Liver (tissue), 9 donors: ENCODE measurements around the gene TMEM140. TPM values are rescaled to one million over a fixed set of nuclear protein-coding genes. Genes with fewer than 3 reads are reported as not detected.

Experiments used
- DNase-seq: peaks from one replicate; pipeline ENCODE4 v3.0.0-alpha.2; 2017; ENCODE audit warnings: low spot score
- H3K27ac ChIP-seq, 2 donors: one replicate each; pipeline ENCODE4 v1.7.0; 2013; ENCODE audit warnings: inconsistent platforms in 2 of 2, low read length in 2 of 2, control low read depth in 1 of 2, low read depth in 1 of 2, mild to moderate bottlenecking in 1 of 2
- H3K27me3 ChIP-seq, 4 donors: one replicate each; pipeline versions ENCODE4 v1.6.1 to v1.7.0; 2013; ENCODE audit warnings: low read length in 3 of 4, inconsistent platforms in 1 of 4, mild to moderate bottlenecking in 1 of 4, moderate library complexity in 1 of 4; ENCODE audit not compliant: control insufficient read depth in 4 of 4, insufficient read depth in 4 of 4
- H3K36me3 ChIP-seq, 4 donors: one replicate each; pipeline versions ENCODE4 v1.6.1 to v1.7.0; 2013; ENCODE audit warnings: low read length in 3 of 4, mild to moderate bottlenecking in 3 of 4, low read depth in 1 of 4, moderate library complexity in 1 of 4; ENCODE audit not compliant: control insufficient read depth in 4 of 4, insufficient read depth in 3 of 4
- H3K4me1 ChIP-seq, 4 donors: one replicate each; pipeline versions ENCODE4 v1.6.1 to v1.7.0; 2013; ENCODE audit warnings: low read length in 3 of 4, mild to moderate bottlenecking in 3 of 4, moderate library complexity in 1 of 4; ENCODE audit not compliant: control insufficient read depth in 4 of 4, insufficient read depth in 4 of 4
- H3K4me3 ChIP-seq, 3 donors: one replicate each; pipeline versions ENCODE4 v1.6.1 to v1.7.0; 2013; ENCODE audit warnings: low read length in 3 of 3, control low read depth in 1 of 3, low read depth in 1 of 3, mild to moderate bottlenecking in 1 of 3
- H3K9ac ChIP-seq, 2 donors: one replicate each; pipeline ENCODE4 v1.7.0; 2013; ENCODE audit warnings: low read length in 2 of 2, mild to moderate bottlenecking in 2 of 2, moderate library complexity in 2 of 2, control low read depth in 1 of 2, low read depth in 1 of 2
- H3K9me3 ChIP-seq, 4 donors: one replicate each; pipeline versions ENCODE4 v1.6.1 to v1.7.0; 2013; ENCODE audit warnings: low read length in 3 of 4; ENCODE audit not compliant: control insufficient read depth in 4 of 4
- EGR1 ChIP-seq, 2 donors: IDR thresholded peaks; 2 replicates each; pipeline ENCODE4 v1.6.1; 2016 to 2018; ENCODE audit warnings: antibody characterized with exemption in 2 of 2, low read depth in 2 of 2
- FOXA1 ChIP-seq: IDR thresholded peaks from 2 replicates; pipeline ENCODE4 v1.6.1; 2016; ENCODE audit warnings: antibody characterized with exemption
- FOXA2 ChIP-seq: IDR thresholded peaks from 2 replicates; pipeline ENCODE4 v1.6.1; 2016; ENCODE audit warnings: antibody characterized with exemption
- GABPA ChIP-seq, 2 donors: IDR thresholded peaks in 1 of 2; conservative IDR thresholded peaks in 1 of 2; 2 replicates each; pipeline ENCODE4 v1.6.1; 2016; ENCODE audit warnings: antibody characterized with exemption in 2 of 2, mild to moderate bottlenecking in 1 of 2, moderate library complexity in 1 of 2
- HNF4A ChIP-seq, 2 donors: conservative IDR thresholded peaks; 2 replicates each; pipeline ENCODE4 v1.6.1; 2016; ENCODE audit warnings: antibody characterized with exemption in 2 of 2, mild to moderate bottlenecking in 2 of 2
- HNF4G ChIP-seq: IDR thresholded peaks from 2 replicates; pipeline ENCODE4 v1.6.1; 2016; ENCODE audit warnings: antibody characterized with exemption
- JUND ChIP-seq, 2 donors: IDR thresholded peaks; 2 replicates each; pipeline ENCODE4 v1.6.1; 2016; ENCODE audit warnings: antibody characterized with exemption in 2 of 2
- NR2F2 ChIP-seq: IDR thresholded peaks from 2 replicates; pipeline ENCODE4 v1.6.1; 2016; ENCODE audit warnings: antibody characterized with exemption
- RAD21 ChIP-seq, 2 donors: IDR thresholded peaks; 2 replicates each; pipeline ENCODE4 v1.6.1; 2016; ENCODE audit warnings: antibody characterized with exemption in 2 of 2, mild to moderate bottlenecking in 2 of 2
- RXRA ChIP-seq, 2 donors: IDR thresholded peaks; 2 replicates each; pipeline ENCODE4 v1.6.1; 2017 to 2018; ENCODE audit warnings: antibody characterized with exemption in 2 of 2, mild to moderate bottlenecking in 1 of 2
- SP1 ChIP-seq: IDR thresholded peaks from 2 replicates; pipeline ENCODE4 v1.6.1; 2018; ENCODE audit warnings: antibody characterized with exemption, mild to moderate bottlenecking
- TAF1 ChIP-seq: conservative IDR thresholded peaks from 2 replicates; pipeline ENCODE4 v1.6.1; 2016; ENCODE audit warnings: antibody characterized with exemption, mild to moderate bottlenecking
- WGBS: extraction: QIAGEN DNeasy Blood & Tissue Kit; methylation state at CpG from one replicate; pipeline ENCODE4 v1.1.7; 2013; 5-methylcytosine and 5-hydroxymethylcytosine counted together
- polyA plus RNA-seq, 2 donors: library from polyadenylated mRNA; stranded (reverse) in 1 of 2; unstranded in 1 of 2; fragments of 200-250 nt in 1 of 2; fragments of >200 nt in 1 of 2; fragmentation: Nextera tagmentation in 1 of 2; extraction: Ambion mirVana in 1 of 2; gene quantifications; one replicate each; pipeline versions ENCODE4 v1.2.1 to v1.2.3, GENCODE V29; 2013 to 2015
- total RNA-seq, 2 donors: library from RNA; depleted of rRNA; stranded (reverse); fragments of >200 nt; gene quantifications; one replicate each; pipeline ENCODE4 v1.2.3, GENCODE V29; 2014
- TF ChIP-seq, protein P1 (sequence below): IDR thresholded peaks from 2 replicates; pipeline ENCODE4 v1.6.1; 2016; ENCODE audit warnings: antibody characterized with exemption
- TF ChIP-seq, protein P2 (sequence below): fragments of 150-350 bp; IDR thresholded peaks from 2 replicates; pipeline ENCODE4 v1.5.1; 2017; ENCODE audit warnings: improper control_type of control experiment, low read depth, low read length; ENCODE audit not compliant: missing input control
- TF ChIP-seq, protein P3 (sequence below): IDR thresholded peaks from 2 replicates; pipeline ENCODE4 v1.6.1; 2016; ENCODE audit warnings: antibody characterized with exemption
- TF ChIP-seq, protein P4 (sequence below): IDR thresholded peaks from 2 replicates; pipeline ENCODE4 v1.6.1; 2016; ENCODE audit warnings: antibody characterized with exemption, mild to moderate bottlenecking
- donor health status: healthy.
- donor health status: healthy.
- donor health status: healthy.
- donor health status: healthy.
- donor health status: healthy.

TMEM140 gene
- total and polyA plus RNA-seq, 4 donors, result 22.3 to 34.3 (median 25.9) TPM

DNA sequence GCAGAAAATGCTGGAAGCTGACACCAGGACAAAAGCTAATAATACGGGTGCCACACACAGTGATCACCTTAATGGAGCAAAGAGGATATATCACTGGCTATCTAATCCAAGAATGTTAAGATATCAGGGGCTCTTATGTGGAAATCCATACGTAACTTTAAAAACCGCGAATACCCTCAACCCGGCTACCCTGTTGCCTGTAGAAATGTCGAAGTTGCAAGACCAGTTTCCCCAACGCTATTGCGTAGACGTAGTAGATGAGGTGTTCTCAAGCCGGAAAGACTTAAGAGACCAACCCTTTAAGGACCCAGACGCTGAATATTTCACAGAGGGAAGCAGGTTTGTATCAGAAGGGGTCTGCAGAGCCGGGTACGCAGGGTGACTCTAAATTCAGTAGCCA is 30.5 kb downstream of the TMEM140 start:
- TF ChIP-seq, protein P1, sequence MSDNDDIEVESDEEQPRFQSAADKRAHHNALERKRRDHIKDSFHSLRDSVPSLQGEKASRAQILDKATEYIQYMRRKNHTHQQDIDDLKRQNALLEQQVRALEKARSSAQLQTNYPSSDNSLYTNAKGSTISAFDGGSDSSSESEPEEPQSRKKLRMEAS, result no peak
- H3K9me3 ChIP-seq, result peaks cover 0 to 5% (median 1%) of the 10 kb centered on the region in 4 donors
- H3K4me1 ChIP-seq, result no peaks in the 10 kb centered on the region
- no peak overlapping the region for H3K4me3 ChIP-seq
- WGBS, result 90% methylated on average over 13 of the region's 13 CpGs
- no peak overlapping the region for H3K9ac ChIP-seq
- peak; percentile 16 for DNase-seq
- no peak overlapping the region for H3K27ac ChIP-seq
- H3K36me3 ChIP-seq, result peaks cover 0 to 22% (median 7%) of the 10 kb centered on the region in 4 donors
- no peaks in the 10 kb centered on the region for H3K27me3 ChIP-seq

DNA sequence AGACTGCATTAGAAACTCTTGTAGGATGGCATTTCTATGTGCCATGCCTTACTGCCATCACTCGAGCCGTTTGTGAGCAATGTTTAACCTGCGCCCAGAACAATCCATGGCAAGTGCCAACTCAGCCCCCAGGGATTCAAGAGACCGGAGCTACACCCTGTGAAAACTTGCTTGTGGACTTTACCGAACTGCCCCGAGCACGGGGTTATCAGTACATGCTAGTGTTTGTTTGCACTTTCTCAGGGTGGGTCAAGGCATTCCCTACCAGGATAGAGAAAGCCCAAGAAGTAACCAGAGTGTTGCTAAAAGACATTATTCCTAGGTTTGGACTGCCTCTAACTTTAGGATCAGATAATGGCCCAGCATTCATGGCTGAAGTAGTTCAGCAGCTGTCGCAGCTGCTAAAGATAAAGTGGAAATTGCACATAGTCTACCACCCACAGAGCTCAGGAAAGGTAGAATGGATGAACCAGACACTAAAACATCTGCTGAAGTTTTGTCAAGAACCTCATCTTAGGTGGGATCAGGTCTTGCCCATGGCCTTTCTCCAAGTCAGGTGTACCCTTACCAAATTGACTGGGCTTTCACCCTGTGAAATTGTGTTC is 31.6 kb downstream of the TMEM140 start:
- H3K36me3 ChIP-seq, result peaks cover 0 to 32% (median 12%) of the 10 kb centered on the region in 4 donors
- H3K4me1 ChIP-seq, result no peaks in the 10 kb centered on the region
- 62% methylated on average over 8 of the region's 8 CpGs for WGBS
- no peak overlapping the region for H3K9ac ChIP-seq
- no peak overlapping the region for H3K27ac ChIP-seq
- peak; percentile 32 for DNase-seq
- no peak overlapping the region for H3K4me3 ChIP-seq
- no peak for TF ChIP-seq HNF4G
- TF ChIP-seq, protein P2, sequence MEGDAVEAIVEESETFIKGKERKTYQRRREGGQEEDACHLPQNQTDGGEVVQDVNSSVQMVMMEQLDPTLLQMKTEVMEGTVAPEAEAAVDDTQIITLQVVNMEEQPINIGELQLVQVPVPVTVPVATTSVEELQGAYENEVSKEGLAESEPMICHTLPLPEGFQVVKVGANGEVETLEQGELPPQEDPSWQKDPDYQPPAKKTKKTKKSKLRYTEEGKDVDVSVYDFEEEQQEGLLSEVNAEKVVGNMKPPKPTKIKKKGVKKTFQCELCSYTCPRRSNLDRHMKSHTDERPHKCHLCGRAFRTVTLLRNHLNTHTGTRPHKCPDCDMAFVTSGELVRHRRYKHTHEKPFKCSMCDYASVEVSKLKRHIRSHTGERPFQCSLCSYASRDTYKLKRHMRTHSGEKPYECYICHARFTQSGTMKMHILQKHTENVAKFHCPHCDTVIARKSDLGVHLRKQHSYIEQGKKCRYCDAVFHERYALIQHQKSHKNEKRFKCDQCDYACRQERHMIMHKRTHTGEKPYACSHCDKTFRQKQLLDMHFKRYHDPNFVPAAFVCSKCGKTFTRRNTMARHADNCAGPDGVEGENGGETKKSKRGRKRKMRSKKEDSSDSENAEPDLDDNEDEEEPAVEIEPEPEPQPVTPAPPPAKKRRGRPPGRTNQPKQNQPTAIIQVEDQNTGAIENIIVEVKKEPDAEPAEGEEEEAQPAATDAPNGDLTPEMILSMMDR, result no peak
- TF ChIP-seq, protein P1, result no peak
- H3K27me3 ChIP-seq, result no peaks in the 10 kb centered on the region
- peaks cover 0 to 5% (median 1%) of the 10 kb centered on the region in 4 donors for H3K9me3 ChIP-seq

DNA sequence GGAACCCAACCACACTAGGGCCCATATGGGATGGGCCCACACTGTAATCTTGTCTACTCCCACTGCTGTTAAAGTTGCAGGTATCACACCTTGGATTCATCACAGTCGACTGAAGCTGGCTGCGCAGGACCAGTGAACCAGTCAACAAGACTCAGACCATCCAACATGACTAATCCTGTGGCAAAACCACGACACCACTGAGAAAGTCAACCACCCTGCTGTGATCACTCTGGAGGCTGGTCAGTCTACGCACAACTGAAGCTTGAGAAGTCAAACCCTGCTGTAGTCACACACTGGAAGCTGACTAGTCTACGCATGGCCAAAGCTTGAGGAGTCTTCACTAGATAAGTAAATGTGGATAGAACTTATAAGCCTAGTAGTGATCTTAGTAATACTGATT is 32.2 kb downstream of the TMEM140 start:
- H3K36me3 ChIP-seq, result peaks cover 0 to 37% (median 14%) of the 10 kb centered on the region in 4 donors
- DNase-seq, result no peak
- no peak overlapping the region for H3K9ac ChIP-seq
- H3K9me3 ChIP-seq, result peaks cover 0 to 5% (median 1%) of the 10 kb centered on the region in 4 donors
- H3K27me3 ChIP-seq, result no peaks in the 10 kb centered on the region
- H3K27ac ChIP-seq, result no peak overlapping the region
- 98% methylated on average over 5 of the region's 5 CpGs for WGBS
- H3K4me3 ChIP-seq, result no peak overlapping the region
- no peaks in the 10 kb centered on the region for H3K4me1 ChIP-seq
- TF ChIP-seq NR2F2 (no peak), JUND (IDR thresholded peaks at IDR 0.05) (no peak), SP1 (no peak), TAF1 (no peak), EGR1 (IDR thresholded peaks at IDR 0.05; ENCODE audit: low read depth in 2 of 2) (no peak), RAD21 (IDR thresholded peaks at IDR 0.05) (no peak), GABPA (IDR thresholded peaks at IDR 0.05 in 1 of 2, conservative IDR thresholded peaks at IDR 0.05 in 1 of 2) (no peak), RXRA (IDR thresholded peaks at IDR 0.05) (no peak), FOXA1 (no peak), FOXA2 (no peak), HNF4G (no peak), HNF4A (conservative IDR thresholded peaks at IDR 0.05) (no peak)
- TF ChIP-seq, protein P2, result no peak
- TF ChIP-seq, protein P3, sequence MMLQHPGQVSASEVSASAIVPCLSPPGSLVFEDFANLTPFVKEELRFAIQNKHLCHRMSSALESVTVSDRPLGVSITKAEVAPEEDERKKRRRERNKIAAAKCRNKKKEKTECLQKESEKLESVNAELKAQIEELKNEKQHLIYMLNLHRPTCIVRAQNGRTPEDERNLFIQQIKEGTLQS, result no peak
- TF ChIP-seq, protein P1, result no peak
- TF ChIP-seq, protein P4, sequence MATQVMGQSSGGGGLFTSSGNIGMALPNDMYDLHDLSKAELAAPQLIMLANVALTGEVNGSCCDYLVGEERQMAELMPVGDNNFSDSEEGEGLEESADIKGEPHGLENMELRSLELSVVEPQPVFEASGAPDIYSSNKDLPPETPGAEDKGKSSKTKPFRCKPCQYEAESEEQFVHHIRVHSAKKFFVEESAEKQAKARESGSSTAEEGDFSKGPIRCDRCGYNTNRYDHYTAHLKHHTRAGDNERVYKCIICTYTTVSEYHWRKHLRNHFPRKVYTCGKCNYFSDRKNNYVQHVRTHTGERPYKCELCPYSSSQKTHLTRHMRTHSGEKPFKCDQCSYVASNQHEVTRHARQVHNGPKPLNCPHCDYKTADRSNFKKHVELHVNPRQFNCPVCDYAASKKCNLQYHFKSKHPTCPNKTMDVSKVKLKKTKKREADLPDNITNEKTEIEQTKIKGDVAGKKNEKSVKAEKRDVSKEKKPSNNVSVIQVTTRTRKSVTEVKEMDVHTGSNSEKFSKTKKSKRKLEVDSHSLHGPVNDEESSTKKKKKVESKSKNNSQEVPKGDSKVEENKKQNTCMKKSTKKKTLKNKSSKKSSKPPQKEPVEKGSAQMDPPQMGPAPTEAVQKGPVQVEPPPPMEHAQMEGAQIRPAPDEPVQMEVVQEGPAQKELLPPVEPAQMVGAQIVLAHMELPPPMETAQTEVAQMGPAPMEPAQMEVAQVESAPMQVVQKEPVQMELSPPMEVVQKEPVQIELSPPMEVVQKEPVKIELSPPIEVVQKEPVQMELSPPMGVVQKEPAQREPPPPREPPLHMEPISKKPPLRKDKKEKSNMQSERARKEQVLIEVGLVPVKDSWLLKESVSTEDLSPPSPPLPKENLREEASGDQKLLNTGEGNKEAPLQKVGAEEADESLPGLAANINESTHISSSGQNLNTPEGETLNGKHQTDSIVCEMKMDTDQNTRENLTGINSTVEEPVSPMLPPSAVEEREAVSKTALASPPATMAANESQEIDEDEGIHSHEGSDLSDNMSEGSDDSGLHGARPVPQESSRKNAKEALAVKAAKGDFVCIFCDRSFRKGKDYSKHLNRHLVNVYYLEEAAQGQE, result no peak
